A549 (cell line): ENCODE measurements around the gene SACS. TPM values are rescaled to one million over a fixed set of nuclear protein-coding genes. Genes with fewer than 3 reads are reported as not detected.

Experiments used
- ATAC-seq, 2 experiments: fragments of 200-7000 bp in 1 of 2; fragments of >200 bp in 1 of 2; cut with Nextera tagmentation in 1 of 2; cut with Tn5 transposase in 1 of 2; 3 replicates each; pipeline versions ENCODE4 v1.8.0 to v1.9.1; 2018 to 2020; ENCODE audit warnings: mild to moderate bottlenecking in 1 of 2, moderate library complexity in 1 of 2
- CTCF ChIA-PET: fragments of 300-600 bp; sonication (Branson Sonifier 250); formaldehyde crosslinking; extraction: SDS; loops from one replicate; lab custom pipeline; 2021; ENCODE audit warnings: antibody characterized with exemption, inconsistent platforms; lab: Yijun Ruan, JAX
- POLR2A ChIA-PET: fragments of 350-600 bp; formaldehyde crosslinking; extraction: SDS; loops from one replicate; lab custom pipeline; 2021; ENCODE audit warnings: antibody characterized with exemption, inconsistent platforms; lab: Yijun Ruan, JAX
- DNase-seq, 2 experiments: peaks; one replicate each; pipeline versions ENCODE4 v3.0.0 to v3.0.0-alpha.2; 2011 to 2016; ENCODE audit warnings: low read depth in 1 of 2, low spot score in 1 of 2
- FAIRE-seq: peaks from 2 replicates; lab custom pipeline; 2011; peaks lifted over from hg19 to GRCh38; lab: Jason Lieb, UNC
- H3K27ac ChIP-seq, 2 experiments: fragments of >200 bp; sonication (Bioruptor Twin); formaldehyde crosslinking; 3 replicates each; pipeline ENCODE4 v1.5.1; 2016 to 2017
- H3K4me1 ChIP-seq: fragments of >200 bp; sonication (Bioruptor Twin); formaldehyde crosslinking; 3 replicates; pipeline ENCODE4 v1.6.1; 2016
- H3K4me2 ChIP-seq: fragments of >200 bp; sonication (Bioruptor Twin); formaldehyde crosslinking; 3 replicates; pipeline ENCODE4 v1.6.1; 2016
- H3K4me3 ChIP-seq: fragments of >200 bp; sonication (Bioruptor Twin); formaldehyde crosslinking; 3 replicates; pipeline ENCODE4 v1.5.1; 2016
- H3K9me3 ChIP-seq: fragments of >200 bp; sonication (Bioruptor Twin); formaldehyde crosslinking; 3 replicates; pipeline ENCODE4 v1.6.1; 2016
- BHLHE40 ChIP-seq: IDR thresholded peaks from 2 replicates; pipeline ENCODE4 v1.6.1; 2012; ENCODE audit warnings: low read depth, low read length, inconsistent platforms
- CBX8 ChIP-seq: fragments of 200-600 bp; sonication (generic); IDR thresholded peaks from 2 replicates; pipeline ENCODE4 v1.6.1; 2016
- CEBPB ChIP-seq, 2 experiments: fragments of >200 bp in 1 of 2; sonication (Bioruptor Twin) in 1 of 2; formaldehyde crosslinking in 1 of 2; IDR thresholded peaks; 2 replicates each; pipeline ENCODE4 v1.6.1; 2012 to 2016
- EP300 ChIP-seq, 2 experiments: fragments of >200 bp; sonication (Bioruptor Twin); formaldehyde crosslinking; IDR thresholded peaks; 2 replicates in 1 of 2; 3 replicates in 1 of 2; pipeline ENCODE4 v1.6.1; 2016 to 2017
- ESRRA ChIP-seq: fragments of 150-350 bp; IDR thresholded peaks from 2 replicates; pipeline ENCODE4 v1.6.1; 2014; ENCODE audit warnings: mild to moderate bottlenecking, low read length, borderline replicate concordance
- FOSB ChIP-seq: fragments of 250-450 bp; sonication (Bioruptor Pico); IDR thresholded peaks from 2 replicates; pipeline ENCODE4 v1.5.0; 2020; ENCODE audit warnings: mild to moderate bottlenecking, moderate library complexity
- FOXS1 ChIP-seq: fragments of 250-450 bp; sonication (Bioruptor Pico); IDR thresholded peaks from 2 replicates; pipeline ENCODE4 v1.5.0; 2020; ENCODE audit warnings: mild to moderate bottlenecking, moderate library complexity
- HOXB13 ChIP-seq: fragments of 250-450 bp; sonication (Bioruptor Pico); IDR thresholded peaks from 2 replicates; pipeline ENCODE4 v1.5.0; 2020; ENCODE audit warnings: low read depth, mild to moderate bottlenecking, moderate library complexity
- JUNB ChIP-seq: fragments of >200 bp; sonication (Bioruptor Twin); formaldehyde crosslinking; IDR thresholded peaks from 2 replicates; pipeline ENCODE4 v1.6.1; 2016
- KDM1A ChIP-seq: fragments of 200-600 bp; sonication (generic); IDR thresholded peaks from 2 replicates; pipeline ENCODE4 v1.6.1; 2016; ENCODE audit warnings: low read depth, mild to moderate bottlenecking
- MAFK ChIP-seq: fragments of 450-650 bp; IDR thresholded peaks from 2 replicates; pipeline ENCODE4 v1.6.1; 2014; ENCODE audit not compliant: partially characterized antibody
- MAZ ChIP-seq: fragments of 150-350 bp; IDR thresholded peaks from 2 replicates; pipeline ENCODE4 v1.6.1; 2014; ENCODE audit warnings: antibody characterized with exemption, low read depth, low read length, borderline replicate concordance
- NPAS2 ChIP-seq: fragments of 250-450 bp; sonication (Bioruptor Pico); IDR thresholded peaks from 2 replicates; pipeline ENCODE4 v1.8.0; 2022; ENCODE audit warnings: mild to moderate bottlenecking, moderate library complexity, borderline replicate concordance
- NR3C1 ChIP-seq: fragments of >200 bp; sonication (Bioruptor Twin); formaldehyde crosslinking; IDR thresholded peaks from 3 replicates; pipeline ENCODE4 v1.6.1; 2017
- POLR2A ChIP-seq: IDR thresholded peaks from 2 replicates; pipeline ENCODE4 v1.6.1; 2012; ENCODE audit warnings: mild to moderate bottlenecking, low read length
- POLR2AphosphoS2 ChIP-seq: conservative IDR thresholded peaks from 2 replicates; pipeline ENCODE4 v1.6.1; 2012; ENCODE audit warnings: low read length, improper control_type of control experiment, inconsistent platforms
- RAD21 ChIP-seq, 2 experiments: fragments of >200 bp in 1 of 2; sonication (Bioruptor Twin) in 1 of 2; formaldehyde crosslinking in 1 of 2; IDR thresholded peaks in 1 of 2; conservative IDR thresholded peaks in 1 of 2; 2 replicates in 1 of 2; 3 replicates in 1 of 2; pipeline ENCODE4 v1.6.1; 2012 to 2018; ENCODE audit warnings: inconsistent platforms in 1 of 2
- TFCP2L1 ChIP-seq: fragments of 250-450 bp; sonication (Bioruptor Pico); IDR thresholded peaks from 2 replicates; pipeline ENCODE4 v1.5.0; 2021; ENCODE audit warnings: mild to moderate bottlenecking
- TP53 ChIP-seq: fragments of 250-450 bp; sonication (Bioruptor Pico); IDR thresholded peaks from 2 replicates; pipeline ENCODE4 v1.5.0; 2021; ENCODE audit warnings: mild to moderate bottlenecking, moderate library complexity
- ZC3H11A ChIP-seq: fragments of 450-650 bp; IDR thresholded peaks from 2 replicates; pipeline ENCODE4 v1.6.1; 2014; ENCODE audit warnings: antibody characterized with exemption, mild to moderate bottlenecking
- ZNF302 ChIP-seq: fragments of 250-450 bp; sonication (Bioruptor Pico); IDR thresholded peaks from 2 replicates; pipeline ENCODE4 v1.9.0; 2021; ENCODE audit warnings: inconsistent platforms, mild to moderate bottlenecking, moderate library complexity
- WGBS: methylation state at CpG from one replicate; pipeline ENCODE4 v1.1.6; 2017; ENCODE audit errors: missing lambda C conversion rate; 5-methylcytosine and 5-hydroxymethylcytosine counted together
- polyA plus RNA-seq, 4 experiments: library from polyadenylated mRNA; depleted of rRNA in 3 of 4; stranded (reverse); fragments of >200 nt; fragmentation: RNase III in 1 of 4; extraction: RNeasy Plus Mini Kit Qiagen cat#74134 plus additional on column Dnase treatment in 1 of 4; gene quantifications; 2 replicates in 3 of 4; 3 replicates in 1 of 4; pipeline ENCODE4 v1.2.3, GENCODE V29; 2011 to 2017
- TF ChIP-seq, protein P1 (sequence below): fragments of 450-650 bp; IDR thresholded peaks from 2 replicates; pipeline ENCODE4 v1.6.1; 2014; ENCODE audit warnings: antibody characterized with exemption
- TF ChIP-seq, protein P2 (sequence below): IDR thresholded peaks from 2 replicates; pipeline ENCODE4 v1.6.1; 2012; ENCODE audit warnings: low read depth, borderline replicate concordance
- TF ChIP-seq, protein P3 (sequence below): fragments of >200 bp; sonication (Bioruptor Twin); formaldehyde crosslinking; IDR thresholded peaks from 2 replicates; pipeline ENCODE4 v1.6.1; 2016
- TF ChIP-seq, protein P4 (sequence below): fragments of 250-450 bp; sonication (Bioruptor Pico); IDR thresholded peaks from 2 replicates; pipeline ENCODE4 v1.5.0; 2021; ENCODE audit warnings: mild to moderate bottlenecking, moderate library complexity, borderline replicate concordance

SACS gene
- polyA plus RNA-seq, 2 of the 4 experiments (the other 2 are of a cell fraction): 6.9 to 23.8 TPM

DNA sequence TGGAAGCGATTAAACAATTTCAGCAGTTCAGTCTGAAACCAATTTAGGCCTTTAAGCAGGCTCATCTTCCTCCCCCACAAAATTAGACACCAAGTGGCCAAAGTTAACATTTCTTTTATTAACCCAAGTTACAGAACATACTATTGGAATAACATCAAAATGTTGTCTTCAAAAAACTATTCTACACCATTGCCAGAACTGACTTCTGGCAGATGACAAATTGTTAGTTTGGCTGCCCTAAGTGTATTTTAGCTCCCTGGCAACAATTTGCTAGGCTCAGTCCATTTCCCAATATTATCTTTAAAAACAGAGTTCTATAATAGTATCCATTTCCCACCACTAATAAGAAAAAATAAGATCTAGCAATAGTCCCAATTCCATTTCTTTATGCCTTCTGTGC is 144.9 kb downstream of the SACS start:
- POLR2A ChIA-PET: no interaction called here
- 88% methylated on average over 1 of the region's 1 CpG for WGBS
- no peak overlapping the region for H3K4me2 ChIP-seq
- H3K4me3 ChIP-seq: no peak overlapping the region
- DNase-seq (no peak), FAIRE-seq (no peak), ATAC-seq (no peak)
- H3K9me3 ChIP-seq: no peaks in the 10 kb centered on the region
- TF ChIP-seq TP53: no peak
- no peak for TF ChIP-seq TFCP2L1 (CRISPR knock-in tag)
- no peak for TF ChIP-seq POLR2AphosphoS2
- no peak for TF ChIP-seq FOSB (CRISPR knock-in tag)
- no peak for TF ChIP-seq JUNB
- TF ChIP-seq MAZ: no peak
- no peak for TF ChIP-seq RAD21 (conservative IDR thresholded peaks at IDR 0.05 in 1 of 2, IDR thresholded peaks at IDR 0.05 in 1 of 2)
- TF ChIP-seq MAFK: no peak
- TF ChIP-seq, protein P1, sequence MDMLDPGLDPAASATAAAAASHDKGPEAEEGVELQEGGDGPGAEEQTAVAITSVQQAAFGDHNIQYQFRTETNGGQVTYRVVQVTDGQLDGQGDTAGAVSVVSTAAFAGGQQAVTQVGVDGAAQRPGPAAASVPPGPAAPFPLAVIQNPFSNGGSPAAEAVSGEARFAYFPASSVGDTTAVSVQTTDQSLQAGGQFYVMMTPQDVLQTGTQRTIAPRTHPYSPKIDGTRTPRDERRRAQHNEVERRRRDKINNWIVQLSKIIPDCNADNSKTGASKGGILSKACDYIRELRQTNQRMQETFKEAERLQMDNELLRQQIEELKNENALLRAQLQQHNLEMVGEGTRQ: no peak
- H3K4me1 ChIP-seq: no peaks in the 10 kb centered on the region
- no peak overlapping the region for H3K27ac ChIP-seq
- CTCF ChIA-PET: no interaction called here

DNA sequence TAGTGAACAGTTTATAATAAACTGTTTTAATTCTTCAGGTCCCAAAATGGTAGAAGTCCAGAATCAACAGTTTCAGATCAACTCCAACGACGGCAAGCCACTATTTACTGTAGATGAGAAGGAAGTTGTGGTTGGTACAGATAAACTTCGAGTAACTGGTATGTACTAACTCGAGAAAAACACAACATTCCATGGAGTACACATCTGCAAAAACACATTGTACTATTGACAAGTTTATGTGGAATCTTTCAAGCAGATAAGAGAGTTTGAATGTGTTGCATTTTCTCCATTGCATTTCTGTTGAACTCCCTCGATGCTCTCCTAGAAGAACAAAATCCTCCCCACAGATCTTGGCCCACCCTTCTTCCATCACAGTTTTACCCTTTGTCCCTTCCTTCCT is 154.2 kb downstream of the SACS start:
- DNase-seq (no peak), FAIRE-seq (no peak), ATAC-seq (no peak)
- Histone ChIP-seq H3K4me1 (no peaks in the 10 kb centered on the region), H3K4me3 (no peak overlapping the region), H3K27ac (no peak overlapping the region), H3K9me3 (no peaks in the 10 kb centered on the region), H3K4me2 (no peak overlapping the region)
- 36% methylated on average over 5 of the region's 5 CpGs for WGBS
- POLR2A ChIA-PET: no interaction called here
- CTCF ChIA-PET: no interaction called here
- TF ChIP-seq ZC3H11A: no peak
- no peak for TF ChIP-seq JUNB
- TF ChIP-seq EP300 (IDR thresholded peaks at IDR 0.05): no peak
- no peak for TF ChIP-seq ZNF302
- no peak for TF ChIP-seq TP53
- no peak for TF ChIP-seq HOXB13
- TF ChIP-seq POLR2A: no peak
- TF ChIP-seq, protein P2, sequence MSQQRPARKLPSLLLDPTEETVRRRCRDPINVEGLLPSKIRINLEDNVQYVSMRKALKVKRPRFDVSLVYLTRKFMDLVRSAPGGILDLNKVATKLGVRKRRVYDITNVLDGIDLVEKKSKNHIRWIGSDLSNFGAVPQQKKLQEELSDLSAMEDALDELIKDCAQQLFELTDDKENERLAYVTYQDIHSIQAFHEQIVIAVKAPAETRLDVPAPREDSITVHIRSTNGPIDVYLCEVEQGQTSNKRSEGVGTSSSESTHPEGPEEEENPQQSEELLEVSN: no peak
- TF ChIP-seq, protein P3, sequence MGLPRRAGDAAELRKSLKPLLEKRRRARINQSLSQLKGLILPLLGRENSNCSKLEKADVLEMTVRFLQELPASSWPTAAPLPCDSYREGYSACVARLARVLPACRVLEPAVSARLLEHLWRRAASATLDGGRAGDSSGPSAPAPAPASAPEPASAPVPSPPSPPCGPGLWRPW: no peak
- TF ChIP-seq NPAS2 (CRISPR knock-in tag): no peak
- TF ChIP-seq FOXS1 (CRISPR knock-in tag): no peak
- TF ChIP-seq, protein P4, sequence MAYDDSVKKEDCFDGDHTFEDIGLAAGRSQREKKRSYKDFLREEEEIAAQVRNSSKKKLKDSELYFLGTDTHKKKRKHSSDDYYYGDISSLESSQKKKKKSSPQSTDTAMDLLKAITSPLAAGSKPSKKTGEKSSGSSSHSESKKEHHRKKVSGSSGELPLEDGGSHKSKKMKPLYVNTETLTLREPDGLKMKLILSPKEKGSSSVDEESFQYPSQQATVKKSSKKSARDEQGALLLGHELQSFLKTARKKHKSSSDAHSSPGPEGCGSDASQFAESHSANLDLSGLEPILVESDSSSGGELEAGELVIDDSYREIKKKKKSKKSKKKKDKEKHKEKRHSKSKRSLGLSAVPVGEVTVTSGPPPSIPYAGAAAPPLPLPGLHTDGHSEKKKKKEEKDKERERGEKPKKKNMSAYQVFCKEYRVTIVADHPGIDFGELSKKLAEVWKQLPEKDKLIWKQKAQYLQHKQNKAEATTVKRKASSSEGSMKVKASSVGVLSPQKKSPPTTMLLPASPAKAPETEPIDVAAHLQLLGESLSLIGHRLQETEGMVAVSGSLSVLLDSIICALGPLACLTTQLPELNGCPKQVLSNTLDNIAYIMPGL (CRISPR knock-in tag): no peak
- no peak for TF ChIP-seq CBX8
- no peak for TF ChIP-seq FOSB (CRISPR knock-in tag)
- no peak for TF ChIP-seq BHLHE40
- TF ChIP-seq KDM1A: no peak
- TF ChIP-seq ESRRA: no peak
- no peak for TF ChIP-seq NR3C1
- TF ChIP-seq CEBPB (IDR thresholded peaks at IDR 0.05): no peak

Other genes with a start within 250 kb of the SACS start
- 1.2 and 1.5 TPM in 2 replicates for gene TNFRSF19, start 136.7 kb upstream of the SACS start, polyA plus RNA-seq (2011; rRNA removed)
- 1.4 to 1.9 TPM (median 1.8 TPM) in 3 replicates for gene TNFRSF19, start 136.7 kb upstream of the SACS start, polyA plus RNA-seq (2017; fragmentation: RNase III; extraction: RNeasy Plus Mini Kit Qiagen cat#74134 plus additional on column Dnase treatment)